Stomach (tissue), 9 donors: ENCODE data around the gene LONP2. TPM values are rescaled to one million over a fixed set of nuclear protein-coding genes. Genes with fewer than 3 reads are reported as not detected.
"Not testable (repeated sequence)": the region's sequence is repeated elsewhere in the genome, so short reads cannot be mapped to it uniquely, and the experiment has no call there.

Source experiments
- DNase-seq, 2 donors: peaks; one replicate each; pipeline versions ENCODE4 v3.0.0 to v3.0.0-alpha.2; 2013 to 2019
- H3K27ac ChIP-seq, 5 donors: fragments of 200-600 bp in 4 of 5; sonication (generic) in 4 of 5; one replicate each; pipeline ENCODE4 v1.5.1; 2013 to 2019; ENCODE audit warnings: mild to moderate bottlenecking in 1 of 5, moderate library complexity in 1 of 5
- H3K27me3 ChIP-seq, 3 donors: fragments of 200-600 bp; sonication (generic); one replicate each; pipeline ENCODE4 v1.5.1; 2017 to 2019; ENCODE audit warnings: mixed run types in 1 of 3
- H3K36me3 ChIP-seq, 4 donors: fragments of 200-600 bp; sonication (generic); 1 replicate in 3 of 4; 2 replicates in 1 of 4; pipeline ENCODE4 v1.5.1; 2016 to 2019
- H3K4me1 ChIP-seq, 4 donors: fragments of 200-600 bp; sonication (generic); one replicate each; pipeline ENCODE4 v1.5.1; 2016 to 2019
- H3K4me3 ChIP-seq, 4 donors: fragments of 200-600 bp; sonication (generic) in 3 of 4; one replicate each; pipeline ENCODE4 v1.5.1; 2016 to 2019; ENCODE audit warnings: mild to moderate bottlenecking in 1 of 4
- H3K9me3 ChIP-seq, 4 donors: fragments of 200-600 bp; sonication (generic); one replicate each; pipeline ENCODE4 v1.5.1; 2016 to 2019
- EP300 ChIP-seq: sonication (generic); formaldehyde crosslinking; IDR thresholded peaks from one replicate; pipeline ENCODE4 v1.6.1; 2017; ENCODE audit warnings: antibody characterized with exemption
- POLR2A ChIP-seq, 4 donors: fragments of 450-650 bp; IDR thresholded peaks; one replicate each; pipeline ENCODE4 v1.6.1; 2016; ENCODE audit warnings: antibody characterized with exemption in 4 of 4, control low read depth in 2 of 4, mild to moderate bottlenecking in 1 of 4, moderate library complexity in 1 of 4
- POLR2AphosphoS5 ChIP-seq, 3 donors: sonication (generic); formaldehyde crosslinking; IDR thresholded peaks; one replicate each; pipeline ENCODE4 v1.6.1; 2016; ENCODE audit warnings: antibody characterized with exemption in 3 of 3
- WGBS, 5 donors: extraction: QIAGEN DNeasy Blood & Tissue Kit in 3 of 5; methylation state at CpG; one replicate each; pipeline versions ENCODE4 v1.1.5 to v1.1.7; 2013 to 2018; 5-methylcytosine and 5-hydroxymethylcytosine counted together
- intact Hi-C: fragments of 100-400 bp; cut with DNase I; formaldehyde crosslinking; loops from one replicate; pipeline ENCODE4 v1.15.1; 2023; ENCODE audit warnings: low total_unique reads
- polyA plus RNA-seq, 3 donors: library from polyadenylated mRNA; stranded (reverse); fragments of 200-250 nt; gene quantifications; one replicate each; pipeline ENCODE4 v1.2.3, GENCODE V29; 2013
- total RNA-seq, 5 donors: library from RNA; depleted of rRNA; stranded (reverse); fragments of >200 nt; gene quantifications; one replicate each; pipeline versions ENCODE4 v1.1.0 to v1.2.3, GENCODE V29; 2014 to 2016
- TF ChIP-seq, protein P1 (sequence below), 7 experiments: fragments of 450-650 bp in 4 of 7; fragments of 200-600 bp in 3 of 7; sonication (generic) in 3 of 7; IDR thresholded peaks; one replicate each; pipeline ENCODE4 v1.5.1; 2016 to 2019; ENCODE audit warnings: antibody characterized with exemption in 7 of 7, control low read depth in 2 of 7, mild to moderate bottlenecking in 1 of 7
- donor health status: healthy with polysubstance abuse.
- donor health status: Bipolar disorder and iron deficiency.
- donor health status: healthy.

Gene LONP2
- total and polyA plus RNA-seq, 8 donors: 13.0 to 140 (median 26.7) TPM

DNA sequence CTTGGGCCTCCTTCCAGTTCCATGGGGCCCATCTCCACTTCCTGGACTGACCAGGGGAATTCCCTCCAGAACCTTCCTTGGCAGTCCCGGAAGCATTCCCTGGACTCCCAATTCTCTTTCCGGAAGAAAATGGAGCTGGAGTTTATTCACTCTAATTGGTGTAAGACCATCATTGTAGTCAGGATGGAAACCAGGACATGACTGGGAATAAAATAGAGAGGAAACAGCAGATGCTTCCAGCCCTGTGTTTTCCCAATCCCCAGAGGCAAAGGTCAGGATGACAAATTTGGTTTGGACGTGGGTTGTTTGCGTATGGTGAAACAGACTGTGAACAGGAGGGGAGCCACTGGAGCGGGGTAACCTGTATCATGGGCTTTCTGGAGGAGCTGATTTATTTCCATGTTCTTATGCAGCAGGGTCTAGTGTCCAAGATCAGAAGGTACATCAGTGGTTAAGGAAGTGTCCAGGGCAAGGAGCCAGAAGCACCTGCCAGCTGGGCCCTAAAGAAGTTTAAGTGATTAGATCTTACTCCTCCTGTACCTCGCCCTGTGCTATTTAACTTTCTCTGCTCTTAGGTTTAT is 8.5 kb upstream of the LONP2 start:
- no peak for DNase-seq
- Histone ChIP-seq H3K9me3 (no peaks in the 10 kb centered on the region), H3K4me1 (peaks cover 0 to 10% (median 2%) of the 10 kb centered on the region in 4 donors), H3K27me3 (no peaks in the 10 kb centered on the region), H3K36me3 (no peaks in the 10 kb centered on the region), H3K4me3 (no peak overlapping the region), H3K27ac (peak overlapping the region in 1 of 5 donors; percentile 12)
- no peak for TF ChIP-seq POLR2A (IDR thresholded peaks at IDR 0.05)
- no peak for TF ChIP-seq POLR2AphosphoS5 (IDR thresholded peaks at IDR 0.05)
- TF ChIP-seq, protein P1, sequence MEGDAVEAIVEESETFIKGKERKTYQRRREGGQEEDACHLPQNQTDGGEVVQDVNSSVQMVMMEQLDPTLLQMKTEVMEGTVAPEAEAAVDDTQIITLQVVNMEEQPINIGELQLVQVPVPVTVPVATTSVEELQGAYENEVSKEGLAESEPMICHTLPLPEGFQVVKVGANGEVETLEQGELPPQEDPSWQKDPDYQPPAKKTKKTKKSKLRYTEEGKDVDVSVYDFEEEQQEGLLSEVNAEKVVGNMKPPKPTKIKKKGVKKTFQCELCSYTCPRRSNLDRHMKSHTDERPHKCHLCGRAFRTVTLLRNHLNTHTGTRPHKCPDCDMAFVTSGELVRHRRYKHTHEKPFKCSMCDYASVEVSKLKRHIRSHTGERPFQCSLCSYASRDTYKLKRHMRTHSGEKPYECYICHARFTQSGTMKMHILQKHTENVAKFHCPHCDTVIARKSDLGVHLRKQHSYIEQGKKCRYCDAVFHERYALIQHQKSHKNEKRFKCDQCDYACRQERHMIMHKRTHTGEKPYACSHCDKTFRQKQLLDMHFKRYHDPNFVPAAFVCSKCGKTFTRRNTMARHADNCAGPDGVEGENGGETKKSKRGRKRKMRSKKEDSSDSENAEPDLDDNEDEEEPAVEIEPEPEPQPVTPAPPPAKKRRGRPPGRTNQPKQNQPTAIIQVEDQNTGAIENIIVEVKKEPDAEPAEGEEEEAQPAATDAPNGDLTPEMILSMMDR (IDR thresholded peaks at IDR 0.05): no peak
- TF ChIP-seq EP300: no peak
- WGBS, 5 donors: 43 to 51% (median 49%) methylated on average over 6 of the region's 6 CpGs
- intact Hi-C loops: no loop called here

DNA sequence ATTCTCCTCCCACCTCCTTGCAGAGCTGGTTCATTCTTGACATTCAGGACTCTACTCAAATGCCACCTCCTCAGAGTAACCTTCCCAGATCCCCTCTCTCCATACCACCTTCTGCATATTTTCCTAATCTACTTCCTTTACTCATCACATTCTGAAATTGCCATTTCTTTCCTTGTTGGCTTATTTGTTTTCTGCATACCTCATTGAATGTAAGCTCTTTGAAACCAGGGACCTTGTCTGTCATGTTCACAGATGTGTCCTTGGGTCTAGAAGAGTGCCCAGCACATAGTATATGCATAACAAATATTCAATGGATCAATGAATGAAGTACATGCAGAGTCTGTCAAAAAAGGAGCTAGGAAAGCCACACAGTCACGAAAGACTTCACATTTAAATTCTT is 7.8 kb upstream of the LONP2 start:
- no peak for DNase-seq
- H3K27me3 ChIP-seq: no peaks in the 10 kb centered on the region
- no peaks in the 10 kb centered on the region for H3K9me3 ChIP-seq
- intact Hi-C loops: no loop called here
- H3K4me3 ChIP-seq: no peak overlapping the region
- H3K4me1 ChIP-seq: peaks cover 0 to 10% (median 2%) of the 10 kb centered on the region in 4 donors
- TF ChIP-seq, protein P1 (IDR thresholded peaks at IDR 0.05): no peak
- no peak for TF ChIP-seq EP300
- no peak for TF ChIP-seq POLR2A (IDR thresholded peaks at IDR 0.05)
- no peak for TF ChIP-seq POLR2AphosphoS5 (IDR thresholded peaks at IDR 0.05)
- no peaks in the 10 kb centered on the region for H3K36me3 ChIP-seq
- 88 to 95% (median 93%) methylated on average over 1 of the region's 1 CpG for WGBS, 5 donors
- H3K27ac ChIP-seq: no peak overlapping the region

DNA sequence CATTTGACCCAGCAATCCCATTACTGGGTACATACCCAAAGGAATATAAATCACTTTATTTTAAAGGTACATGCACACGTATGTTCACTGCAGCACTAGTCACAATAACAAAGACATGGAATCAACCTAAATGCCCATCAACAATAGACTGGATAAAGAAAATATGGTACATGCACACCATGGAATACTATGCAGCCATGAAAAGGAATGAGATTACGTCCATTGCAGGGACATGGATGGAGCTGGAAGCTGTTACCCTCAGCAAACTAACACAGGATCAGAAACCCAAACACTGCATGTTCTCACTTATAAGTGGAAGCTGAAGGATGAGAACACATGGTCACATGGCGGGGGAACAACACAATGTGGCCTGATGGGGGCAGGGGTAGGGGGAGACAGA is 4.0 kb upstream of the LONP2 start:
- H3K4me3 ChIP-seq, intact Hi-C loops, DNase-seq, H3K27me3 ChIP-seq, H3K27ac ChIP-seq, H3K36me3 ChIP-seq, H3K9me3 ChIP-seq: not testable (repeated sequence)
- WGBS, 5 donors: 95 to 100% (median 96%) methylated on average over 3 of the region's 3 CpGs
- peaks cover 0 to 19% (median 13%) of the 10 kb centered on the region in 4 donors for H3K4me1 ChIP-seq

DNA sequence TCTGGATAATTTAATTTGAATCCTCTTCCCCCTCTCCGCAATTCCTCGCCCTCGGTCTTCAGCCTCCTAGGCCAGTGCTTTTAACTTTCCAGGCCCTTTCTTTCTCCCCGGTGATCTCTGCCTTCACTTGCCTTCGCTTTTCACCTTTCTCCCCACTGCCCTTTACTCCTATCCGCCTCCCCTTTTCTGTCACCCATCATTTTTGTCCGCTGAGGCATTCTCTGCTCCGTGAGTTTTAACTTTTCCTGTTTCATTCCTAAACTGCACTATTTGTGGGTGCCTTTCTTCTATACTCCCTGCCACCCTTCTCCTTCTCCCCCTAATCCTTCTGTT is 729 bp downstream of the LONP2 start:
- H3K27me3 ChIP-seq: no peaks in the 10 kb centered on the region
- no peak for DNase-seq
- 1 to 6% (median 4%) methylated on average over 8 of the region's 8 CpGs for WGBS, 5 donors
- H3K4me1 ChIP-seq: peaks cover 27 to 54% (median 46%) of the 10 kb centered on the region in 4 donors
- intact Hi-C loops: no loop called here
- H3K9me3 ChIP-seq: no peaks in the 10 kb centered on the region
- peak overlapping the region; percentile 75 to 97 (median 88) for H3K4me3 ChIP-seq
- peak overlapping the region; percentile 88 to 93 (median 90) for H3K27ac ChIP-seq
- H3K36me3 ChIP-seq: no peaks in the 10 kb centered on the region
- TF ChIP-seq, protein P1 (IDR thresholded peaks at IDR 0.05): no peak
- no peak for TF ChIP-seq POLR2AphosphoS5 (IDR thresholded peaks at IDR 0.05)
- no peak for TF ChIP-seq EP300
- no peak for TF ChIP-seq POLR2A (IDR thresholded peaks at IDR 0.05)

DNA sequence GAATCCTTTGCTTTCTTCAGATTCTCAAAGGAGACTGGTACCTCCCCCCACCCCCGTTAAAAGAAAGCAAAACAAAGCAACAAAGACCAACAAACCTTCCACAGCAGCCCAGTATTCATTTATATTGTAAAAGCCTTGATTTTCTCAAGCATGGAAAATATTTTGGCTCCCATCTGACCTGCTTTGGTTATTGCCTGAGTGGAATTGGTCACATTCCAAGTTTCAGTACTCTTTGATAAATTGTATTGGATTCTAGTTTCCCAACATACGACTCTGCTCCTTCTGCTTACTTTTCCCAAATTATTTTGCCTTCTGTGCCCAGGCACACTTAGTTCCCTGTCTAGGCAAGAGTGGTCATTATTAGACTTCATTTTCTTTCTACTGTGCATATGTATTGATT is 2.0 kb downstream of the LONP2 start:
- H3K4me3 ChIP-seq: peak overlapping the region in 3 of 4 donors; percentile 1 to 97 (median 80)

More for the DNA sequence above, 2.0 kb downstream of the LONP2 start:
- H3K9me3 ChIP-seq: no peaks in the 10 kb centered on the region
- WGBS, 5 donors: 12 to 37% (median 20%) methylated on average over 2 of the region's 2 CpGs
- TF ChIP-seq EP300 (no peak), POLR2AphosphoS5 (IDR thresholded peaks at IDR 0.05) (no peak), POLR2A (IDR thresholded peaks at IDR 0.05) (no peak)
- TF ChIP-seq, protein P1 (IDR thresholded peaks at IDR 0.05): no peak
- intact Hi-C loops: no loop called here
- DNase-seq: peak in 1 of 2 donors; percentile 24
- peak overlapping the region in 3 of 5 donors; percentile 1 to 90 (median 35) for H3K27ac ChIP-seq
- no peaks in the 10 kb centered on the region for H3K36me3 ChIP-seq
- H3K4me1 ChIP-seq: peaks cover 34 to 66% (median 55%) of the 10 kb centered on the region in 4 donors
- H3K27me3 ChIP-seq: no peaks in the 10 kb centered on the region
